Fibroblast of skin of left biceps (primary cell): ENCODE measurements around the gene CHN2.
A peak's percentile ranks its signal among the peaks of the same experiment; 100 is the strongest.

ENCODE experiments used
- DNase-seq, 2 experiments: peaks; one replicate each; pipeline ENCODE4 v3.0.0-alpha.2; 2013; ENCODE audit warnings: low read depth in 2 of 2

CHN2 gene

DNA sequence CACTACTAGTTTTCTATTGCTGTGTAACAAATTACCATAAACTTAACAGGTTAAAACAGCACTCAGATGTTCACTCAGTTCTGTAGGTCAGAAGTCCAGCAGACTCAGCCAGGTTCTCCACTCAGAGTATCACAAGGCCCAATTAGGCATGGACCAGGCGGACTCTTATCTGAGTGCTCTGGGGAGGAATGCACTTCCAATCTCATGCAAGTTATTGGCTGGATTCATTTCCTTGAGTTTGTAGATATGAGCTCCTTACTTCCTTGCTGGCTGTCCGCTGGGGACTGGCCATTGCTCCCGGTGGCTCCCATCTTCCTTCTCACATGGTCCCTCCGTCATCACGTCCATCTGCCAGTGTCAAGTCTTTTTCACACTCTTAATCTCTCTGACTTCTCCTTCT lies 232.0 kb downstream of the CHN2 start:
- no peak for DNase-seq

DNA sequence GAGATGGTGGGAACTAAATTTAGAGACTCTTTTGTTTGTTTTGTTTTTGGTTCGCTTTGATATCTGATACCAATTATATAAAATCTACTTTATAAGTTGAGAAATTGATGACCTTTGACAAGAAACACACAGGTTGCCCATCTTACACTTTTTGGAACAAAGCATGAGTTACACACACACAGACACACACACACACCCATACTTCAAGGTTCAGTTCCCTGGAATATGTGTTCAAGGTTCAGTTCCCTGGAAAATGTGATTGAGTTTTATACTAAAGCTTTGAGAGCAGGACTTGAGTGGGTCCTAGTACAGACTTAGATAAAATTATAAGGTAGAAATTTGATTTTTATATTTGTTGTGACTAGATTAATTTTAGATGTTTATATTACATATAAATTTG lies 234.8 kb downstream of the CHN2 start:
- DNase-seq, result no peak

DNA sequence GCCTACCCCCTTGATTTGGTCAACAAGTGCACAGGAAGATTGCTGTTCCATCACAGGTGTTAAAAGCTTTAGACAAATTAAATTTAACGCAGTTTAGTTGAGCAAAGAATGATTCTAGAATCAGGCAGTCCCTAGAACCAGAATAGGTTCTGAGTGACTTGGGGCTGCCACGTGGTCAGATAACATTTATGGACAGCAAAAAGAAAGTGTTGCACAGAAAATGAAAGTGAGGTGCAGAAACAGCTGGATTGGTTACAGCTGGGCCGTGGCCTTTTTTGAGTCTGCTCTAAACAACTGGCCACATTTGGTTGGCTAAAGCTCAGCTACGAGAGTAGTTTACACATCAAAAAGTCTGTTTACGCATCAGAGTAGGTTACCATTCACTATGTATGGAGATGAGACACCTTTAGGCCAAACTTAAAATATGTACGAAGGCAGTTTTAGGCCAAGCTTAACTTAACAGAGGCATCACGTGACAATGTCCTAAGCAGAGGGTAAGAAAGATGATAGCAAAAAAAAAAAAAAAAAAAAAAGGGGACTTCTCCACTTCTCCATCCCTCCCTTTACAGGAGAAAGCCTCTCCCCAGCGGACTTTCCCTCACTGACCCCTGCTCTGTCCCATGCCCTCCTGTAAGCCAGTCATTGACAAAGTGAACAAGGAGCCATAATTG lies 235.8 kb downstream of the CHN2 start:
- no peak for DNase-seq

DNA sequence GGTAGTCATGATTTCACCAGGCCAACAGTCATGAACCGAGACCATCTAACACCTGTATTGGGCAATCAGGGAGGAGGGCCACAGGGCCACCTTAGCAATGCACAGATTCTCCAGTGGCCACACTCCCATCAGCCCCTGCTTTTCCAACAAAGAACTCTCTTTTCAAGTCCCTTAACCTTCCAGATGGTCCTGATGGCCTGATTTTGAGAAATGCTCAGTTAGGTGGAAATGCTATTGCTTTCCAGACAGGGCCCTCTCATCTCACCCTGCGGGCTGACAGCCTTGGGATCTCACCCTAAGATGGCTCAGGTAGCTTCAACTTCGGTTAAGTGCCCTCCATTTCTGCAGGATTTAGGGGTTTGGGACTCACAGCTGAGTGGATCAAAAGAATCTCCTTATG lies 237.1 kb downstream of the CHN2 start:
- no peak for DNase-seq

DNA sequence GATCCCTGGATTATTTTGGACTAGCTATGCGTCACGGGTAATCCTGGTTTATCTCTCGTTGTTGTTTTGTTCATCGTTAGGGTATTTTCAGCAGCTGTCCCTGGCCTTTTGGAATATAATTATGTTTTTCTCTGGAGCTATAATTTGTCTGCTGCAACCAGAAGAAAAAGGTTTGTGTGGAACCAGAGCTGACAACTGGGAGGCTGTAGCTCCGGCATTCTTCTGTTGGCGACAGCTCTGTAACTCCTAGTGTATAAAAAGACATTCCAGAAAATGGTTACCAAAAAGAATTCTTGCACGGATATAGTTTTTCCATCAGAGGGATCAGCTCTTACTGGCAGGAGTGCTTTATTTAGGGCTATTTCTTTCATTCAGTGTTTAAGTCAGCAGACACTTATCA lies 238.1 kb downstream of the CHN2 start:
- DNase-seq, result no peak

DNA sequence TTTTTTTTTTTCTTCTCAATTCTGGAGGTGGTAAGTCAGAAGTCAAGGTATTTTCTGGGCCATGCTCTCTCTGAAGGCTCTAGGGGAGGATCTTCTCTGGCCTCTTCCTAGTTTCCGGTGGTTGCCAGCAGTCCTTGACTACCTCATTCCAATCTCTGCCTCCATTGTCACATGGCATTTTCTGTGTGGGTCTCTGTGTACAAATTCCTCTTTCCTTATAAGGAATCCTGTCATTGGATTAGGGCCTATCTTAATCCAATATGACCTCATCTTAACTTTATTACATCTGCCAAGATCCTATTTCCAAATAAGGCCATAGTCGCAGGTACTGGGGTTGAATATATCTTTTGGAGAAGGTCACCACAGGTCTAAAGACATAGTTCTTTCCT lies 239.8 kb downstream of the CHN2 start:
- no peak for DNase-seq

DNA sequence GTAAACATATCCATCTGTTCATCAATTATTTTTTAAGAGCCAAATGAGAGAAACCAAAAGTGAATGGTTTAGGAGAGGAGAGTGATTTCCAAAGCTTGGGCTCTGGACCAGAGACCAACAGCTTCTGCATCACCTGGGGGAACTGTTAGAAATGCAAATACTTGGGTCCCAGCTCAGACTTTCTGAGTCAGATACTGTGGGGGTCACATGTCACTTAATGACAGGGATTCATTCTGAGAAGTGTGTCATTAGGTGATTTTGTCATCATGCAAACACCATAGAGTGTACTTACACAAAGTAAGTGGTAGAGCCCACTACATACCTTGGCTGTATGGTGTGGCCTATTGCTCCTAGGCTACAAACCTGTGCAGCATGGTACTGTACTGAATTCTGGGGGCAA lies 240.6 kb downstream of the CHN2 start:
- no peak for DNase-seq

DNA sequence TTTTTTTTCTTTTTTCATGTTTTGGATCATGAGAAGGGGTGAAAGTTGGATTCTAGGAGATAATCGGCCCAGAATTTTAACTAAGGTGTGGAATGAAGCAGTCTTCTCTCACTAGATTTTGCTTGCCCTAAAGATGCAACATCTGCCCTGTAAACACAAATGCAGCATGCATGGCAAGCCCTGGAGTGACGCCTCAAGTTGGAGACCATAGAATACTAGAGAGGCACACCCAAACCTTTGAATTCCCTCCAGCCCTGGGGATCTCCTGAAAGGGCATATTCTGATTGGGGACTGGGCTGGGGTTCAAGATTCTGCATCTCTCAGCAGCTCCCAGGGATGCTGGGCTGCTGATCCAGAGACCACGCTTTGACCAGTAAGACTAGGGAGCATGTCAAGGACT lies 241.3 kb downstream of the CHN2 start:
- no peak for DNase-seq

DNA sequence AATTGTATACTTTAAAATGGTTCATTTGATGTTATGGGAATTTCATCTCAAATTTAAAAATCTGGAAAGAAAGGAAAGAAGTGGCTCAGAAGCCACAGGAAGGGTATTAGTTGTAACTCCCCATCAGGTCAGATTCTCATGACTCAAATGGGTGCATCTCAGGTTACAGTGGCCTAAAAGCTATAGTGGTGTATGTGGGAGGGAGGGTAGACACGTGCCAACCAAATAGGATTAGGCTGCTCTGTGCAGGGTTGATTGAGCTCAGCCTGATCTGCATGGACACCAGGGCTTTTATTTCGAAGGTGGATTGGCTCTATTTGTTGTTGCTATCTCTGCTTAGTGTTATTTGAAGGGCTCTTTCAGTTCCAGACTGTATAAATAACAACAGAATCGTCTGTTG lies 247.6 kb downstream of the CHN2 start:
- DNase-seq, result no peak

DNA sequence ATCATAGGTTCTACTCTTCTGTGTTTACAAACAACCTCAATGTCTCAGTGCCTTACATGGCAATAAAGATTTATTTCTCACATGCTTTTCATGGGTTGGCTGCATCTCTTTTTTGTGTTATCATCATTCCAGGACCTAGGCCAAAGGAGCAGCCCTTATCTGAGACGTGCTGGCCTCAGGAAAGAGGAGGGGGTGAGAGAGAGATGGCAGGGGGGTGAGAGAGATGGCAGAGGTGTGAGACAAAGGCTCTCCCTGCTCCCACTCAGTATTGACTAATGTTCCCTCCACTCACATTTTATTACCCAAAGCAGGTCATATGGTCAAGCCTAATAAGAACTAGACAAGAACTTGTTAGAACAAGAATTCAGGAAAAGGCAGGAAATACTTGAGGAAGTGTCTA lies 249.0 kb downstream of the CHN2 start:
- DNase-seq, result no peak

DNA sequence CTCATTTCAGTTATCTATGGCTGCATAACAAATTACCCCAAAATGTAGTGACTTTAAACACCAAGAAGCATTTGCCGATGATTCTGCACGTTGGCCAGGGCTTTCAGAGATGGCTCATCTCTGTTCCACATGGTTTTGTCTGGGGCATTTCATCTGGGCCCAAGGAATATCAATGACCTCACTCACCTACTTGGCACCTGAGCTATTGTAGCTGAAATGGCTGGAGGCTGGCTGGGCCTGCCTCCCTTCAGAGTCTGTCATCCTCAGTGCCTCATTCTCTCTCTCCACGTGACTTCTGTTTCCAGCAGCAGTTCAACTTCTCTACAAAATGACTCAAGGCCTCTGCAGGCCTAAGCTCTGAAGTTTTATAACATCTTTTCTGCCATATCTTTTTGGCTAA lies 249.7 kb downstream of the CHN2 start:
- DNase-seq, result no peak

DNA sequence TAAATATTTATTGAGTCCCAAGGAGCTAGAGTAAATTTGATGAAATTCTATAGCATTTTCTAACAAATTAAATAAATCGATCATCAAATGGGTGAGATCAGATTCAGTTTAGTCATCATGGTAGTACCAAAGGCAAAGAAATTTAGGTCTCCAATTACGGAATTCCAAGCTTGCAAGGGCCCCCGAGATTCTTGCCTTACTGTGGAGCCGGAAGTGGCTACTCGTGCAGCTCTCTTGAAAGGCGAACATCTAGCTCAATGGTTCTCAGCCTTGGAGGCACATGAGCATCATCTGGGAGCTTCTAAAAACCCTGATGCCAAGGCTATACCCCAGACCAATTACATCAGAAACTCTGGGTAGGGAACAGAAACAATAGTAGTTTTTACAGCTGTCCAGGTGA lies 251.2 kb downstream of the CHN2 start:
- DNase-seq, result no peak

DNA sequence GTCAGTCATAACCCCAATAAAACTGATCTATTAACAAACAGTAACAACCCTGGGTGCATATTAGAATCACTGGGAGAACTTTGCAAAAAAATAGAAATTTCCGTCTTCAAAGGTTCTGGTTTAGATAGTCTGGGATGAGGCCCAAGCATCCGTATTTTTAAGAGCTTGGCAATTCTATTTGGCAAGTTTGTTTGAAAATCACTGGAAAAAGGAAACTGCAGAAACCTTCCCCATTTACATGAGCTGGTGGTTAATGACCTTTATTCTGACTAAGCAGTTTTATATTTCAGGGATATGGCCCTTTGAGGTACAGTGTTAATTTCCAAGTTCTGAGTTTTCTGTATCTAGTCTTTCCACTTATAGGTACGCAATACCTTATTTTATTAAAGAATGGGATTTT lies 253.3 kb downstream of the CHN2 start:
- no peak for DNase-seq

DNA sequence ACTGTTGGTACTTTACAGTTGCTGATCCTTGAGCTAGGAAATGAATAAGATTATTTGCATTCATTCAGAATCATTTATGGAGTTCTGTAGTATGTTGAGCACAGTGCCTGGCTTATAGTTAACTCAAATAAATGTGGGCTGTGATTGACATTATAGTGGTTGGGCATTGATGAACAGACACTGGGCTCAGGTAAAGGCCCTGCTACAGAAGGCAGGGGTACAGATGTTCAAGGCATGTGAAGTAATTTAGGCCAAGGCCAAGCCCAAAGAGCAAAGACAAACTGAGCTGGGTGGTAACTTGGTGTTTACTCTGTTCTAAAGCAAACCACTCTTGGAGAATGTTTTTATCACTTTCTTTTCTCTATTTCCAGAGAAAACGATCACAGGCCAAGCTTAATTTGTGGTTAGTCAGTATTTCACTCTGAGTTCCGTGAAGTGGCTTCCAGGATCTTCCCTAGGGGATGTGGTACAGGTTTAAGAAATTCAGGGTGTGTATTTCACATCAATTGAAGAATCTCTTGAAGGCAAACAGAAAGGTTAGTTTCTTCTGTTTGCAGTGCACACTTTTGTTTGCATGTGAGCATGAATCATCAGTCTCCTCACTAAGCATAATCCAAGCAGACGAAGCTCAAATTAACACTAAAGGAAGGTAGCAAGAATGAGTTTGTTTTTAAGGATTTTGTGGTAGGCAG lies 255.1 kb downstream of the CHN2 start:
- no peak for DNase-seq

DNA sequence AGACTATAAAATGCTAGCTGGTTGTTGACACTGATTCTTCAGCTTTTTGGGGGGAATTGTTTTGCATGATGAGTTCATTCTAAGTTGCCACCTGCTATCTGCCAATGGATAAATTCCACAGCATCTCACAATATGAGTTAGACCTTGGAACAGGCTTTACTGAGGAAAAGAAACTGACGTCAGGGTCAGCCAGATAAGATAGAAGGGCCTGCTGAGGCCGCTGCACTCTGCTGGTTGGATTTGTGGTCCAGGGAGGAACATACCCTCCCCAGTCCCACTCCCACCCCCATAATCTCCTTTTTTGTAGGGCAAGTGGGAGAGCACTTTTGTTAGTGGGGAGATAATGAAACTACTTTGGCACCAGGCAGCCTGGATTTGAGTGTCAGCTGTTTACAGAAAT lies 258.4 kb downstream of the CHN2 start:
- DNase-seq, result no peak

DNA sequence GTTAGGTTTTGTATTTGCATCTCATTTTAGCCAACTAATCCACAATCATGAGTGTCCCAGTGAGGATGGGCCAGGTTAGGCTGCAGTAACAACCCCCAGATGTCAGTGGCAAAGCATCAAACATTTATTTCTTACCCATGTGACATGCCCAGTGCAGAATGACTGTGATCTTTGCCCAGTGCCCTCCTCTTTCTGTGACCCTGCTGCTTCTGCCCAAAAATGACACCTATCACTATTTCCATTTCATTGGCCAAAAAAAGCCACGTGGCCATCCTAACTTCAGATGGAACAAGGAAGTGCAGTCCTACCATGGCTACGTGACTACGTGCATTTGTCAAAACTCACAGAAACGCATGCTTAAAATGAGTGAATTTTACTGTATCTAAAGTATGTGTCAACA lies 259.9 kb downstream of the CHN2 start:
- no peak for DNase-seq

DNA sequence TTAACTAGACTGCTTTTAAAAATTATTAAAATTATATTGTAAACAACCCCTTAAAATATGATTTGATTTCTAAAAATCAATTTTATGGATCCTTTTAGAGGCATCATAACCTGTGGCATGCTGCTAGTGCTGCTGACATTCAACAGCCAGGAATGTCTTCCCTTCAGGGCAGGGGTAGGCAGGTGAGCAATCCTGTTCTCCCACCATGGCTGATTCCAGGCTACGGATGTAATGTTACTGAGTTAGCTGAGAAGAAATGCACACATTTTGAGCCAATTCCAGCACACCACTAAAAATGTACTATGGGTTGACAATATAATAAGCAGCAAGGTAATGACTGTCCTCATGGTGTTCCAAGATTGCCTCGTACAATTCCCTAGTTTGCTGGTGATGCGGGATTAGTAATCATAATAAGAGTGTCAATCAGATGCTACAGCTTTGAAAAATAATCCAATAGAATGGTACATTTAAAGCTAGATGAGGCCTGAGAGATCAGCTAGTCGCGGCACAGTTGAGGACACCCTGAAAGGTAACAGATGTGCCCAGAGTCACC lies 260.4 kb downstream of the CHN2 start:
- DNase-seq, result no peak

DNA sequence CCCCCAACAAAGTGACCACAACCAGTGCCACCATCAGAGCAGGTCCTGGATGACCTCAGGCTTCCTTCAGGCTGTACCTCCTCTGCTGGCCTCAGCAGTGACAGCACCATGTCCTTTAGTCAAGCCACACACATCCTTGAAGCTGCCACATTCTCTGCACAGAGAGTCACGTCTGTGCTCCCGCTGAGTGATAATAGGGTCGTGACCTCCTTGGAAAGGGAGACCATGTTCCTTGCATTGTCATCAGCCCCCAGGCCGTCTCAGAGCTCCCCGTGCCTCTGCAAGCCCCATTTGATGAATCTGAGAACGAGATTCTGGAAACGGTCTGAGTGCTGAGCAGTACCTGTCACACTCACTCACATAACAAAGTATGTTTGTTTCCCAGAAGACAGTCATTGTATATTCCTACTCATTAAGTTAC lies 262.6 kb downstream of the CHN2 start:
- no peak for DNase-seq

DNA sequence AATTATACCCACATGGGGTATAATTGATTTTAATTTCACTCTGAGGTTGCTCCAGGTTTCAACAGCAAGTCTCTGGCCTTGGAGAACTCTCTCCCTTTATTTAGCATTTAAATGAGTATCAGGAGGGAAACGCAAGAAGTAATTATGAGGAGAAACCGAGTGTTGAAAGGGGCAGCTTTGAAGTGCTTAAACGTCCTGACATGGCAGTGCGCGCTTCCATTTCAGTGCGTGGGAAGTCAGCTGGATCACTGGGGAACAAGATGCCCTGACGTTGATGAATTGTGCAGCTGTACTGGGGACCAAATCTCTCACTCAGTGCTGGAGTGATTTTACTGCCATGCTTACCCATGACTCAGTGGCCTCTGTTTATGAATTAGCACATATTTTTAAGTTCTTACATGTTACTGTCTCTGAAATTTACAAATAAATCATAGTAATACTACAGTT lies 263.0 kb downstream of the CHN2 start:
- peak; percentile 25 to 33 for DNase-seq

DNA sequence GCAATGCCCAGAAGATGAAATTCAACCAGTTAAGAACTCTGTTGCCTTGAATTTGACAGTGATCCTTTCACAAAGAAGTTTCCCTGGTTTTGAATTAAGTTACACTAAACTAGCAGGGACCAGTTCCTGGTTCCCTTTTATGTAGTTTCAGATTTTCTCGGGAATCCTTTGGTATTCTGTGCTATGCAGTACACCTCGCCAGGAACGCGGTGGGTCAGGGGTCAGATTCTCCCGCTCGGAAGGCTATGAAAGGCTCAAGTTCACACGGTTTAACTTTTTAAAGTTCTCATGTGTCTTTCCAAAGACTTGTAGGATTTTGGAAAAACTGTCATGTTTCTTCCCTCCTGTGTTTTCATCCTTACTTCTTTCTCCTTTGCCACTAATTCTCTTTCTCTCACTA lies 264.4 kb downstream of the CHN2 start:
- DNase-seq, result no peak

DNA sequence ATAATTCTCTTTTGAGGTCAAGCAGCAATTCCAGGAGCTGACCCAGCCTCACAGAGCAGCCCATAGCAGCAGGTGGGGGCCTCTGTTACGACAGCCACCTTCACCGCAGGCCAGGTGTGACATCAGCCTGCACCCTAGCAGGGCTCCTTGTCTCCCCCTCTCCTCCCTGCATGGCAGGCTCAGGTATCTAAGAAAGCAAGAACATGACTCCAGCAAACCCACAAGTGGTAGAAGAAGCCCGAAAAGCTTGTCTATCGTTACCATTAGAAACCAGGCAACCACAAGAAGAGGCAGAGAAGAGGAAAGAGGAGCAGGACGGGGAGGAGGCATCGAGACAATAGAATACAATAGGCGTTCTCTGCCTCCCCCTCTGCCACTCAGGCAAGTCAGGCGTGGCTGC lies 265.0 kb downstream of the CHN2 start:
- DNase-seq, result no peak

DNA sequence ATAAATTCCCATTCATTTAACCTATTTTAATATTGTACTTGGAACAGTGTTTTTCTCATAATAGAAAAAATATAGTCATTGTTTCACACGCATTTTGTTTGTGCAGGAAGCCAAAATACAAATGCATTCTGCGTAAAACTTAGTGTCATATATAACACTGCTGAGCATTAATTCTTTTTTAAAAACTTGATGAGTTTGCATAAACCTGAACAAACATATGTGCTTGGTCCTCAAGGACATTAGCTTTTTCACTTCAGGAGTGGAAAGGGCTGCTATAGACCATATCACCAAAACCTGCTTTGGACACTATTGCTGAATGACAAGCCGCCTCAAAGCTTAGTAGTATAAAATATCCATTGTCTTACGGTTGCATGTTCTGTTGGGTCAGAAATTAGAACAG lies 267.4 kb downstream of the CHN2 start:
- no peak for DNase-seq

DNA sequence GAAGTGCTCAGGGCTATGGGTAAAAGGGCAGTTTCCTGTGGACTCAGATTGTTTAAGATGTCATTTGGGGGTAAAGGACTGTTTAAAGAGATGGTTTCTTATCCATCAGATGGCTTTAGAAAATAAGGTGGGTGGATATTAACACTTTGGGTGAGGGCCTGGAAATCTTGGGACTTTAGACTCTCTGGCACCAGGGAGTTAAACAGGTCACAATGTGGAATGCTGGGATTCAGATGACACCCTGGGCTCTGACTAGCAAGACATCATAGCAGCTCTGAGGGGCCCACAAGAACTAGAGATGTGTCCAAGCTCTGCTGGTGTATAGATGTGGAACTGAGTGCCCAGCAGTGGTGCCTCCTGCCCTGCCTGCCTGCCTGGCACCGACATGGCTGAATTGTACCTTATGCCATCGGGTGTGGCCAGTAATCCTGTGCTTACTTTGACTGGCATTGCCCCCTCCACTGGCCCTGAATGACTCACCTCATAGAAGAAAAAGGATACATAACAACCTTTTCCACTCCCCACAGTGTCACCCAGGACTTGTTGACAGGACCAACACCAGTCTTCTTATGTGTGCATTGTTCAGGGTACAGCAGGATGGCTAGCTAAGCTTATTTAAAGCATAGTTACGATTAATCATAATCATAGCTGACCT lies 269.1 kb downstream of the CHN2 start:
- DNase-seq, result no peak
